GM18868 (cell line): ENCODE results near the gene NDUFB2.
"Not testable (repeated sequence)": the region's sequence is repeated elsewhere in the genome, so short reads cannot be mapped to it uniquely, and the experiment has no call there.

Source experiments
- ATAC-seq: cut with Tn5 transposase; IDR thresholded peaks from one replicate; pipeline ENCODE4 v1.9.1; 2021; ENCODE audit warnings: mild to moderate bottlenecking, moderate library complexity; ENCODE audit not compliant: unreplicated experiment

The NDUFB2 gene

DNA sequence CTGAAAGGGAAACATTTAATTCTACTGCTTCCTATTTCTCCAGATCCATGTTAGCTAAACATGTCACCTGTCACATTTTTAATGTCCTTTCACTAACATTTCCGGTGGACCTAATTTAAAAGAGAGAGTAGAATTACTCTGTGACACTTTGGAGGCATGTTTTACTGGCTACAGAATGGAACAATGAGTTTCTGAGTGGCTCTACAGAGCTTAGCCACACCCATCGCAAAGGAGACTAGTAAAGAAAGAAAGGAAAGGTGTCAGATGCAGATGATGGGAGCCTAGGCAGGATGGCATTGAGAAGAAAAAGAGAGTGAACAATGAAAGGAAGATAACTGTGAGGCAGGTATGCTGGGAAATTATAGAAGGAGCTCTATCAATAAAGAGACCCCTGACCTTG is 35.9 kb downstream of the NDUFB2 start:
- ATAC-seq = no peak

- no peak for ATAC-seq
Observed at GRCh38 chr7:140734096-140734495, 37.6 kb downstream of the NDUFB2 start.

DNA sequence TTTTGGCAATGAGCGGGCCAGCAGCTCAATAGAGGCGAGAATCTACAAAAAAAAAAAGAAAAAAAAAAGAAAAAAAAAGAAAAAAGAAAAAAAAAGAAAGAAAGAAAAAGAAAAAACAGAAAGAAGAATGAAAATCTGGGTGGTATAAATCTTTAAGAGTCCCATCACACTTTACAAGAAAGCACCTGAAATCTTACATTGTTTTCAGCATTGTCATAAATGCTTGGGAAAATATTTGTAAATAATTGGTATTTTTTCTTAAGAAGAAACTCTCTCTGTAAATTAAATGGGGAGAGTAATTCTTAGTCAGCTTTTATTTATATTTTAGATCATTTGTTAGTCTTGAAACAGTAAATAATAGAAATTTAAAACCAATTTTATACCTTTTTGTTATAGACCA is 38.2 kb downstream of the NDUFB2 start:
- no peak for ATAC-seq

- ATAC-seq = no peak
Observed at GRCh38 chr7:140738280-140738679, 41.8 kb downstream of the NDUFB2 start.

GRCh38 chr7:140743255-140743654 is 46.7 kb downstream of the NDUFB2 start:
- not testable (repeated sequence) for ATAC-seq

GRCh38 chr7:140744005-140744404 is 47.5 kb downstream of the NDUFB2 start:
- no peak for ATAC-seq

GRCh38 chr7:140745266-140746058 is 49.0 kb downstream of the NDUFB2 start:
- ATAC-seq = no peak

DNA sequence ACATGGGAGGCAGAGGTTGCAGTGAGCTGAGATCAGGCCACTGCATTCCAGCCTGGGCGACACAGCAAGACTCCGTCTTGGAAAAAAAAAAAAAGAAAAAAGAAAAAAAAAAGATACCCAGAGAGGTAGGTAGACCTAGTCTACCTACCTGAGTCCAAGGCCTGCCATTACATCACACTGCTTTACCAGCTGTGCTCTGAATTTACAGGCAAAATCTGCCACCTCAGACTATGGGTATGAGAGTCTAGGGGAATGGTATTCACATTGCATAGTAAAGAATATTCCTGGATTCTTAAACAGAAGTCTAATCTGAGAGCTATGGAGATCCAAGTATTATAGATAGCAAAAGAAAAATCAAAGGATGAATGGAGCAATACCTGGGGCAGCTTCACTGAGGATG is 50.2 kb downstream of the NDUFB2 start:
- ATAC-seq = no peak

GRCh38 chr7:140752533-140752932 is 56.0 kb downstream of the NDUFB2 start:
- no peak for ATAC-seq

- no peak for ATAC-seq
Observed at GRCh38 chr7:140754506-140754905, 58.0 kb downstream of the NDUFB2 start.
